Suppressor macrophage treated with lipopolysaccharide for 4 hours (primary cell): ENCODE measurements around the gene DDC.

ENCODE experiments used
- DNase-seq: peaks from one replicate; pipeline ENCODE4 v3.0.0-alpha.2; 2020

DDC gene

GRCh38 chr7:50409856-50410745, 155.1 kb downstream of the DDC start:
- peak; percentile 93 for DNase-seq
